Activated T-helper 9 cell treated with anti-CD3 and anti-CD28 coated beads, Interleukin-2, amount 50 U/mL, for 16 hours (primary cell): ENCODE results near the gene NTN4.

Experiments used
- DNase-seq: peaks from one replicate; pipeline ENCODE4 v3.0.0-alpha.2; 2020; ENCODE audit warnings: low read depth

The NTN4 gene

GRCh38 chr12:95653771-95654546 lies 136.6 kb downstream of the NTN4 start:
- DNase-seq: no peak

GRCh38 chr12:95651681-95652080 lies 138.9 kb downstream of the NTN4 start:
- DNase-seq: no peak

GRCh38 chr12:95648990-95649791 lies 141.4 kb downstream of the NTN4 start:
- no peak for DNase-seq

GRCh38 chr12:95646781-95647190 lies 143.8 kb downstream of the NTN4 start:
- no peak for DNase-seq

GRCh38 chr12:95643256-95643655 lies 147.3 kb downstream of the NTN4 start:
- DNase-seq: no peak

- no peak for DNase-seq
Measured at GRCh38 chr12:95642583-95642982, 148.0 kb downstream of the NTN4 start.

GRCh38 chr12:95641299-95641952 lies 149.1 kb downstream of the NTN4 start:
- DNase-seq: no peak

- no peak for DNase-seq
Measured at GRCh38 chr12:95640516-95640915, 150.0 kb downstream of the NTN4 start.

GRCh38 chr12:95637471-95638155 lies 153.0 kb downstream of the NTN4 start:
- no peak for DNase-seq

GRCh38 chr12:95637010-95637409 lies 153.6 kb downstream of the NTN4 start:
- DNase-seq: no peak

- DNase-seq: no peak
Measured at GRCh38 chr12:95634622-95635621, 155.6 kb downstream of the NTN4 start.

GRCh38 chr12:95633732-95634465 lies 156.7 kb downstream of the NTN4 start:
- no peak for DNase-seq

- DNase-seq: no peak
Measured at GRCh38 chr12:95633049-95633731, 157.4 kb downstream of the NTN4 start.

- DNase-seq: no peak
Measured at GRCh38 chr12:95630496-95630895, 160.1 kb downstream of the NTN4 start.

GRCh38 chr12:95629392-95629791 lies 161.2 kb downstream of the NTN4 start:
- no peak for DNase-seq

GRCh38 chr12:95626854-95627253 lies 163.7 kb downstream of the NTN4 start:
- no peak for DNase-seq

- DNase-seq: no peak
Measured at GRCh38 chr12:95625012-95625411, 165.6 kb downstream of the NTN4 start.

GRCh38 chr12:95624589-95624988 lies 166.0 kb downstream of the NTN4 start:
- no peak for DNase-seq

- peak; percentile 7 for DNase-seq
Measured at GRCh38 chr12:95623554-95624170, 166.9 kb downstream of the NTN4 start.
